Measurements from ENCODE around the gene SCAMP2. TPM values are rescaled to one million over a fixed set of nuclear protein-coding genes. Genes with fewer than 3 reads are reported as not detected.

The SCAMP2 gene
- polyA plus RNA-seq, 1 donor from 2014 or later: 4.5 TPM

DNA sequence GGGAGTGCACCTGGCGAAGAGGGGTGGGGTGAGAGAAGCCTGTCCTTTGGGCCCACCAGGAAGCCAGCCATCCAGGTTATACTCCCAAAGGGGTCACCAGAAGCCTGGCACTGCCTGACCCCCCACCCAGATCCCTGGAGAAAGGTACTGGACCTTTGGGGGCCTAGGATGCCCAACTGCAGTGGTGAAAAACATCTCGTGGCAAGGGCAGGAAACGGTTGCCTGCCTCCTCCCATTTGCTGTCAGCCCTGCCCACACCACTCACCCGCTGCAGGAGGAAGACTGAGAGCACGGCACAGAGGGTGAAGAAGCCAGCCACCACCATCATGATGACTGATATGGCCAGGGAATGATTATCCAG, 28.0 kb downstream of the SCAMP2 start:
- H3K9me3 ChIP-seq (ENCODE audit: low read length): no peaks in the 10 kb centered on the region
- H3K79me2 ChIP-seq (replicated peaks; ENCODE audit: insufficient read depth, low read length): no peaks in the 10 kb centered on the region
- no peak overlapping the region for H2AFZ ChIP-seq (ENCODE audit: low read depth, low read length)
- H3K27ac ChIP-seq (ENCODE audit: low read length): no peak overlapping the region
- no peaks in the 10 kb centered on the region for H3F3A ChIP-seq (ENCODE audit: insufficient read depth, low read length, poor library complexity, severe bottlenecking)
- H3K9me2 ChIP-seq (ENCODE audit: insufficient read depth, low read length): no peaks in the 10 kb centered on the region
- no peaks in the 10 kb centered on the region for H3K27me3 ChIP-seq (ENCODE audit: insufficient read depth, low read depth, low read length)
- TF ChIP-seq SMC3 (conservative IDR thresholded peaks at IDR 0.05; ENCODE audit: poor library complexity): no peak
- no peaks in the 10 kb centered on the region for H4K20me1 ChIP-seq (ENCODE audit: insufficient read depth)
- no peak overlapping the region for H3K9ac ChIP-seq (ENCODE audit: low read length)
- H3K4me2 ChIP-seq (ENCODE audit: low read length): no peak overlapping the region
- H3K4me3 ChIP-seq (ENCODE audit: low read length): no peak overlapping the region
- no peaks in the 10 kb centered on the region for H3K36me3 ChIP-seq (ENCODE audit: insufficient read depth, low read length)

DNA sequence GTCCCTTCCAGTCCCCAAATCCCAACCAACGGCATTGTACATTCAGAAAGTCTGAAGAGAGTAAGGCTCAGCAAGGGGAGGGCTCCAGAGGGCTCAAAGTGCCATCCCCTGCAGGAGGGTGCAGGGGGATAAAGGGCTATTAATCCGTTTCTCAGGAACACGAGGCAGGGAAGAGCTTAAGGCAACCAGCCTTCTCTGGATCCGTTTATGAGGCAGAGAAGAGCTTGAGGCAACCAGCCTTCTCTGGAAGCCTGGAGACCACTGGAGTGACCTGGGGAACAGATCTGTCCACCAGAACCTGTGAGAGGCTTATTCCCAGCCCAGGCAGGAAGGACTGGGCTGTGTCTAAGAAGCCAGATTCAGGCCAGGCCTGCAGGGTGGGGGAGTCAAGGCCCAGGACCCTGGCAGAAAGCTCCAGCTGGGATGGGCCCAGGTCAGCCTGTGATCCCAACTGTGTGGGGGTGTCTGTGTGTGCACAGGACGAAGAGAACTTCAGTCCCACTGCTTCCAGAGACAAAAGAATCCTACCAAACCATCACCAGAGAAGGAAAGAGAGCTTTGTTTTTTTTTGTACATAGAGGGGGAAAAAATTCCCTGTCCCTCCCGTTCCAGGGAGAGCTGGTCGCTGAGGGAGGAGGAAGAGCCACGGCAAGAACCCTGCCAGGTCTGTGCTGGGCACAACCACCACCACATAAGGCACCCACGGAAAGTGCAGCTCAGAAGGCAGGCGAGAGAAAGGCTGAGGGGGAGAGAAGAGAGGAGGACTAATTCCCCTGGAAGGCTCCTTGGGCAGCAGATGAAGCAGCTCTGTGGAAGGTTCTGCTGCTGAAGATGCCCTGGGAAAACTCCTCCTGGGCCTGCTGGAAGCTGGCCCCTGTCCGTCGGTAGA, 28.6 kb downstream of the SCAMP2 start:
- no peaks in the 10 kb centered on the region for H3K36me3 ChIP-seq (ENCODE audit: insufficient read depth, low read length)
- no peak overlapping the region for H2AFZ ChIP-seq (ENCODE audit: low read depth, low read length)
- H3K27me3 ChIP-seq (ENCODE audit: insufficient read depth, low read depth, low read length): no peaks in the 10 kb centered on the region
- no peaks in the 10 kb centered on the region for H3F3A ChIP-seq (ENCODE audit: insufficient read depth, low read length, poor library complexity, severe bottlenecking)
- H3K9me3 ChIP-seq (ENCODE audit: low read length): no peaks in the 10 kb centered on the region
- no peak overlapping the region for H3K9ac ChIP-seq (ENCODE audit: low read length)
- no peak for TF ChIP-seq EZH2 (IDR thresholded peaks at IDR 0.05; ENCODE audit: borderline replicate concordance, insufficient read depth, low read length, poor library complexity, severe bottlenecking)
- TF ChIP-seq SMC3 (conservative IDR thresholded peaks at IDR 0.05; ENCODE audit: poor library complexity): no peak
- TF ChIP-seq, protein P1, sequence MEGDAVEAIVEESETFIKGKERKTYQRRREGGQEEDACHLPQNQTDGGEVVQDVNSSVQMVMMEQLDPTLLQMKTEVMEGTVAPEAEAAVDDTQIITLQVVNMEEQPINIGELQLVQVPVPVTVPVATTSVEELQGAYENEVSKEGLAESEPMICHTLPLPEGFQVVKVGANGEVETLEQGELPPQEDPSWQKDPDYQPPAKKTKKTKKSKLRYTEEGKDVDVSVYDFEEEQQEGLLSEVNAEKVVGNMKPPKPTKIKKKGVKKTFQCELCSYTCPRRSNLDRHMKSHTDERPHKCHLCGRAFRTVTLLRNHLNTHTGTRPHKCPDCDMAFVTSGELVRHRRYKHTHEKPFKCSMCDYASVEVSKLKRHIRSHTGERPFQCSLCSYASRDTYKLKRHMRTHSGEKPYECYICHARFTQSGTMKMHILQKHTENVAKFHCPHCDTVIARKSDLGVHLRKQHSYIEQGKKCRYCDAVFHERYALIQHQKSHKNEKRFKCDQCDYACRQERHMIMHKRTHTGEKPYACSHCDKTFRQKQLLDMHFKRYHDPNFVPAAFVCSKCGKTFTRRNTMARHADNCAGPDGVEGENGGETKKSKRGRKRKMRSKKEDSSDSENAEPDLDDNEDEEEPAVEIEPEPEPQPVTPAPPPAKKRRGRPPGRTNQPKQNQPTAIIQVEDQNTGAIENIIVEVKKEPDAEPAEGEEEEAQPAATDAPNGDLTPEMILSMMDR (IDR thresholded peaks at IDR 0.05; ENCODE audit: poor library complexity, severe bottlenecking): no peak
- no peaks in the 10 kb centered on the region for H3K79me2 ChIP-seq (replicated peaks; ENCODE audit: insufficient read depth, low read length)
- H3K4me2 ChIP-seq (ENCODE audit: low read length): no peak overlapping the region
- no peak overlapping the region for H3K4me3 ChIP-seq (ENCODE audit: low read length)
- H3K27ac ChIP-seq (ENCODE audit: low read length): no peak overlapping the region
- H3K9me2 ChIP-seq (ENCODE audit: insufficient read depth, low read length): no peaks in the 10 kb centered on the region
- H4K20me1 ChIP-seq (ENCODE audit: insufficient read depth): no peaks in the 10 kb centered on the region

DNA sequence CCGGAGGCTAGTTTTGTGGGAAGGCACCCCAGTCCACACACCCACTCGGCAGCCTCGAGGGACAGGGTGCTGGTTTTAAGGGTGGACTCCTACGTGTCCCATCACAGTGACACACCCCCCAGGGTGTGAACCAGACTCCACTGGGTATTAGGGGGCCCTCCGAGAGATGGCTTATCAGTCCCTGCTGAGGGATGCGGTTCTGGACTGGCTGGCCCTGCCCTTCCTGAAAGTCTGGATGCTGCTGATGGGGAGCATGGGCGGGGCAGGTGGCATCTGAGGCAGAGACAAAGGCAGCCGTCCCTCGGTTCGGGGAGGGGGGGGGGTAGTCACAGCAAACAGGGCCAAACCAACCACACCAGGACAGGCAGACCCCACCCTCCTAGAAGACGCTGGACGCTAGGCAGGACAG, 29.3 kb downstream of the SCAMP2 start:
- no peak overlapping the region for H3K27ac ChIP-seq (ENCODE audit: low read length)
- peak overlapping the region; percentile 61 for H3K9ac ChIP-seq (ENCODE audit: low read length)
- no peaks in the 10 kb centered on the region for H3K79me2 ChIP-seq (replicated peaks; ENCODE audit: insufficient read depth, low read length)
- no peak overlapping the region for H2AFZ ChIP-seq (ENCODE audit: low read depth, low read length)
- TF ChIP-seq POLR2AphosphoS5 (IDR thresholded peaks at IDR 0.05): no peak
- H3K9me2 ChIP-seq (ENCODE audit: insufficient read depth, low read length): no peaks in the 10 kb centered on the region
- H3K4me2 ChIP-seq (ENCODE audit: low read length): no peak overlapping the region
- H4K20me1 ChIP-seq (ENCODE audit: insufficient read depth): no peaks in the 10 kb centered on the region
- no peaks in the 10 kb centered on the region for H3K27me3 ChIP-seq (ENCODE audit: insufficient read depth, low read depth, low read length)
- no peaks in the 10 kb centered on the region for H3K9me3 ChIP-seq (ENCODE audit: low read length)
- H3F3A ChIP-seq (ENCODE audit: insufficient read depth, low read length, poor library complexity, severe bottlenecking): no peaks in the 10 kb centered on the region
- peak overlapping the region; percentile 99 for H3K4me3 ChIP-seq (ENCODE audit: low read length)
- H3K36me3 ChIP-seq (ENCODE audit: insufficient read depth, low read length): no peaks in the 10 kb centered on the region

DNA sequence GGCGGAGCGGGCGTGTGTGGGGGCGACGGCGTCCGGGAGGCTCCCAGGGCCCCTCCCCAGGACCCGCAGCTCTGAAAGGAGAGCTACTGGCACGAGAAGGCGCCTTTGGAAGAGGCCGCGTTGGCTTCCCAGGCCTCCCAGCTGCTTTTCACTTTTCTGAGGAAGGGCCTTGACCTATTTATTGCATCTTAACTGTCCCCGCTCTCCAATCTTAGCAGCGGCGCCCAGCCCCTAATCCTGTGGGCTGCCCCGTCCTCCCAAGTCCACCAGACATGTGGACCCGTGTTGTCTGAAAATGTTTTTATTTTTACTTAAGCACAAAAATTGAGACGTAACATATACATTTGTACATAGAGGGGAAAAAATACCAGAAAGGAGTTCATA, 29.7 kb downstream of the SCAMP2 start:
- H3K9me3 ChIP-seq (ENCODE audit: low read length): no peaks in the 10 kb centered on the region
- no peaks in the 10 kb centered on the region for H3F3A ChIP-seq (ENCODE audit: insufficient read depth, low read length, poor library complexity, severe bottlenecking)
- no peaks in the 10 kb centered on the region for H3K9me2 ChIP-seq (ENCODE audit: insufficient read depth, low read length)
- no peaks in the 10 kb centered on the region for H4K20me1 ChIP-seq (ENCODE audit: insufficient read depth)
- no peaks in the 10 kb centered on the region for H3K27me3 ChIP-seq (ENCODE audit: insufficient read depth, low read depth, low read length)
- H3K9ac ChIP-seq (ENCODE audit: low read length): peak overlapping the region; percentile 61
- no peaks in the 10 kb centered on the region for H3K36me3 ChIP-seq (ENCODE audit: insufficient read depth, low read length)
- H3K27ac ChIP-seq (ENCODE audit: low read length): peak overlapping the region; percentile 50
- H3K4me2 ChIP-seq (ENCODE audit: low read length): peak overlapping the region; percentile 52
- TF ChIP-seq EP300 (conservative IDR thresholded peaks at IDR 0.05; ENCODE audit: poor library complexity, severe bottlenecking) (no peak), RAD21 (conservative IDR thresholded peaks at IDR 0.05) (no peak), POLR2AphosphoS5 (IDR thresholded peaks at IDR 0.05) (no peak), TAF1 (IDR thresholded peaks at IDR 0.05; ENCODE audit: low read depth) (no peak), SMC3 (conservative IDR thresholded peaks at IDR 0.05; ENCODE audit: poor library complexity) (no peak), EZH2 (IDR thresholded peaks at IDR 0.05; ENCODE audit: borderline replicate concordance, insufficient read depth, low read length, poor library complexity, severe bottlenecking) (no peak), MXI1 (conservative IDR thresholded peaks at IDR 0.05; ENCODE audit: poor library complexity, severe bottlenecking) (no peak)
- TF ChIP-seq, protein P1 (IDR thresholded peaks at IDR 0.05; ENCODE audit: poor library complexity, severe bottlenecking): no peak
- TF ChIP-seq, protein P2, sequence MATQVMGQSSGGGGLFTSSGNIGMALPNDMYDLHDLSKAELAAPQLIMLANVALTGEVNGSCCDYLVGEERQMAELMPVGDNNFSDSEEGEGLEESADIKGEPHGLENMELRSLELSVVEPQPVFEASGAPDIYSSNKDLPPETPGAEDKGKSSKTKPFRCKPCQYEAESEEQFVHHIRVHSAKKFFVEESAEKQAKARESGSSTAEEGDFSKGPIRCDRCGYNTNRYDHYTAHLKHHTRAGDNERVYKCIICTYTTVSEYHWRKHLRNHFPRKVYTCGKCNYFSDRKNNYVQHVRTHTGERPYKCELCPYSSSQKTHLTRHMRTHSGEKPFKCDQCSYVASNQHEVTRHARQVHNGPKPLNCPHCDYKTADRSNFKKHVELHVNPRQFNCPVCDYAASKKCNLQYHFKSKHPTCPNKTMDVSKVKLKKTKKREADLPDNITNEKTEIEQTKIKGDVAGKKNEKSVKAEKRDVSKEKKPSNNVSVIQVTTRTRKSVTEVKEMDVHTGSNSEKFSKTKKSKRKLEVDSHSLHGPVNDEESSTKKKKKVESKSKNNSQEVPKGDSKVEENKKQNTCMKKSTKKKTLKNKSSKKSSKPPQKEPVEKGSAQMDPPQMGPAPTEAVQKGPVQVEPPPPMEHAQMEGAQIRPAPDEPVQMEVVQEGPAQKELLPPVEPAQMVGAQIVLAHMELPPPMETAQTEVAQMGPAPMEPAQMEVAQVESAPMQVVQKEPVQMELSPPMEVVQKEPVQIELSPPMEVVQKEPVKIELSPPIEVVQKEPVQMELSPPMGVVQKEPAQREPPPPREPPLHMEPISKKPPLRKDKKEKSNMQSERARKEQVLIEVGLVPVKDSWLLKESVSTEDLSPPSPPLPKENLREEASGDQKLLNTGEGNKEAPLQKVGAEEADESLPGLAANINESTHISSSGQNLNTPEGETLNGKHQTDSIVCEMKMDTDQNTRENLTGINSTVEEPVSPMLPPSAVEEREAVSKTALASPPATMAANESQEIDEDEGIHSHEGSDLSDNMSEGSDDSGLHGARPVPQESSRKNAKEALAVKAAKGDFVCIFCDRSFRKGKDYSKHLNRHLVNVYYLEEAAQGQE (IDR thresholded peaks at IDR 0.05; ENCODE audit: borderline replicate concordance): no peak
- no peaks in the 10 kb centered on the region for H3K79me2 ChIP-seq (replicated peaks; ENCODE audit: insufficient read depth, low read length)
- H2AFZ ChIP-seq (ENCODE audit: low read depth, low read length): peak overlapping the region; percentile 40
- H3K4me3 ChIP-seq (ENCODE audit: low read length): peak overlapping the region; percentile 99
